ENCODE results near the gene SMAD1.

The SMAD1 gene

GRCh38 chr4:145481164-145481941, at the start of gene SMAD1:
Gene SMAD1 (plus strand): TSS chr4:145481853. CDS start chr4:145514614, 32,761 bp downstream.
- DNase-seq, result peak; percentile 84

GRCh38 chr4:145433684-145434083, 48.0 kb upstream of the SMAD1 start:
- DNase-seq, result no peak

GRCh38 chr4:145435646-145436045, 46.0 kb upstream of the SMAD1 start:
- no peak for DNase-seq

- DNase-seq, result no peak
These were observed 45.5 kb upstream of the SMAD1 start for GRCh38 chr4:145436114-145436513.

GRCh38 chr4:145436796-145437195, 44.9 kb upstream of the SMAD1 start:
- no peak for DNase-seq

DNA sequence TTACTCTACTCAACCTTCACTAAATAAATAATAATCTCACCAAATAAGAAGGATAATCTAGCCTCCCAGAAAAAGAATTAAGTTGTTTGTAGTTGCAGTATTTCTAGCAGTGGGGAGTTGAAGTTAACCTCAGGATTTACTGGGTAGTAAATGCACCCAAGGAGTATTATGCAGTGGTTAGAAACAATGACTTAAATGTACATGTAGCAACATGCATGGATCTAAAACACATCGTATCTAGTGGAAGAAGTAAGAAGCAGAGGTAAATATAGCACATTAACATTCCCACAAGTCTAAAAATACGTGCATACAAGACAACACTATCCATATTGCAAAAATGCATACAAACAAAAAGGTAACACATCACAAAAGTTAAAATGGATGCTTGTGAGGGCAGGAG, 44.2 kb upstream of the SMAD1 start:
- DNase-seq, result no peak

GRCh38 chr4:145438298-145438697, 43.4 kb upstream of the SMAD1 start:
- DNase-seq, result no peak

DNA sequence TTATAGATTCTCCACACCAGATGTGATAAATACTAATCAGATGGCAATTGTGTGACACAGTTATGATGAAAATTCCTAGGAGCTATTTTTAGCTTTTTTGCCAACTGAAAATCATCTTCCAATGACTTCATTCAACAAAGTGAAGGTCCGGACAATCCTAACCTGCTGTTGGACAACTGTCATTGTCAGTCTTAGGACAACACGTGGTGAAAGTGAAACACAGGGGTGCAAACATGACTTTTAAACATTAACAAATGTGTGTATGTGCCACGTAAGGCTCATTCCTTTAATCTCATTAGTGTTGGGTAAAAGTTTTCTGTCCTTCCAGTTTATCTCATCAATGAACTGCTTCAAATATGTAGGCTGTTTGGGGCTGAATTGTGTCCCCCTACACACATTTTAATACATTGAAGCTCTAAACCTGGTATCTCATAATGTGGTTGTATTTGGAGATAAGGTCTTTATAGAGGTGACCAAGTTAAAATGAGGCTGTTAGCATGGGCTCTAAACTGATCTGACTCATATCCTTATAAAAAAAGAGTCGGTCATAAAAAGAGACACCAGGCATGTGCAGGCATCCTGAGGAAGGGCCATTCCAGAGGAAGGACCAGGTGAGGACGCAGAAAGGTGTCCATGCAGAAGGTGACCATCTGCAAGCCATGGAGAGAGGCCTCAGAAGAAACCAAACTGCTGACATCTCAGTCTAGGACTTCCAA, 41.2 kb upstream of the SMAD1 start:
- no peak for DNase-seq

GRCh38 chr4:145446184-145446583, 35.5 kb upstream of the SMAD1 start:
- no peak for DNase-seq

DNA sequence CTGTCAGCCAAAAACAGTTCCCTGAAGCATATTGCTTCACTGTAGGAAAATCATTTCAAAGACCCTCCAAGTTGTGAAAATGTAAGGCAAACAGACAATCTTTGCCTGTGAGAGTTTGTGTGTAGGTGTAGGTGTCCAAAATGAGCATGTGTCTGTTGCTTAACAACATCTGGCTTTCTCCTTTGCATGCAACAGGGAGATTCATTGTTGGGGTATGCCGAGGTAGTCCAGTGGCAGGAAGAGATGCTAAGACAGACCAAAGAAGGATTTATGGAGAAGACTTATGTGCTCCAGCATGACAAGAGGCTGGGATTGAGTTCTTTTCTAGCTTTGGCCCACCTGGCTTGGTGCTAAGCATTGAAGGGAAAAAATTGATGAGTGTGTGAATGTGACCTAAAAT, 29.8 kb upstream of the SMAD1 start:
- peak; percentile 20 for DNase-seq

- DNase-seq, result no peak
These were observed 29.0 kb upstream of the SMAD1 start for GRCh38 chr4:145452447-145453162.

DNA sequence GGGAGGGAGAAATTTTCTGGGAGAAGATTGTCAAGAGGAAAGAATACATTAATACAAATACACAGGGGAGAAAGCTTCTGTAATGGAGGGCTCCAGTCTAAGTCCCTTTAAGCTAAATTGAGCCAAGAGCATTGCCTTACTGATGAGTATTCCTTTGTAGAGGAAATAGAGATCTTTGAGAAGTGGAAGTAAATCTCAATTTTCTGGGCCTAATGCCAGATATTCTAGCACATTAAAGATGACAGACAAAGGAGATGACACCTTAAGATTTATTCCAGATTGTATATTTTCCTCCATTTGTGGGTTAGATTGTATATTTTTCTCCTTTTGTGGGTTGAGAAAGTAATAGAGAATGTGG, 28.5 kb upstream of the SMAD1 start:
- DNase-seq, result peak; percentile 19

- no peak for DNase-seq
These were observed 8.4 kb upstream of the SMAD1 start for GRCh38 chr4:145473203-145473602.

- no peak for DNase-seq
These were observed 1.4 kb upstream of the SMAD1 start for GRCh38 chr4:145480257-145480656.

GRCh38 chr4:145481942-145482208, 222 bp downstream of the SMAD1 start:
- no peak for DNase-seq

- peak; percentile 79 for DNase-seq
These were observed 770 bp downstream of the SMAD1 start for GRCh38 chr4:145482209-145483037.

GRCh38 chr4:145483514-145483913, 1.9 kb downstream of the SMAD1 start:
- DNase-seq, result no peak

DNA sequence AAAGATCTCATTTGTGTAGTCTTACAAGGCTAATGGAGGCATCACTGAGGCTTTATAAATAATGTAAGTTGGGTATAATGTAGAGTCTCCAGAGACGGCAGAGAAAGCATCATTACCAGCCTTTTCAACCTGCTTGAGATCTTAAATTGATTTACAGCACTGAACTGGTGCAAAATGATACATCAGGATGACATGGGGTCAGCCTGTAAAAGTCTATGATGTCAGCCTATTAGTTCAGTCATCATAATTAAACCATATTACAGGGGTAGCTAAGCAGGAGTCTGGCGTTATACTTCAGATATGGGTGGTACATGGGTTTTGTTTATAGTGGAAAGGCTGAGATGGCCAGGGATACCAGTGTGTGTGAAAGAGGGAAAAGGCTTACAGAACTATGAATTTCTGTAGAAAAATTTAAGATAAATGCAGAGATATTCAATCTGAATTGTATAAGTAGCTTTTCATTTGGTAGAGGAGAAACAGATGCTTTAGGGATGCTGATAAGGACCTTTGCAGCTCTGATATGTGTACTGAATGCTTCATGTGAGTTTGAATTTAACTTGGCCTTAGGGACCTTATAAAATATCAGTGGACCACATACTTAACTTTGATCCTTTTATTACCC, 2.7 kb downstream of the SMAD1 start:
- DNase-seq, result no peak

GRCh38 chr4:145485120-145485519, 3.5 kb downstream of the SMAD1 start:
- no peak for DNase-seq

DNA sequence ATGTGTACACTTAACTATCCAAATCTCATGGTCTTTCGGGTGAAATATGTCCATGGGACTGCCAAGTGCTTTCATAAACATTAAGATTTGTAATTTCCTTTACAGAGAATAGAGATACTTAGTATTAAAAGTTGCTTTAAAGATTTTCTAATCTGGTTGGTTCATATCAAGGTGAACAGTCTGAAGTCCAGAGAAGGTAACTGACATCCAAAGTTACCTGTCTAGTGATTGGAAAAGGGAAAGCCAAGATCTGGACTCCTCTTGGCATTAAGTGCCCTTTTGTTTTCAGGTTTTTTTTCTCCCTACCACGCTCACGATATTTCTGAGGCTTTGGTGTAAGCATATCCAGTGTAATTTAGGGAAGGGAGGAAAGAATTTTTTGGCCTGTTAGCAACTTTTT, 5.0 kb downstream of the SMAD1 start:
- no peak for DNase-seq

DNA sequence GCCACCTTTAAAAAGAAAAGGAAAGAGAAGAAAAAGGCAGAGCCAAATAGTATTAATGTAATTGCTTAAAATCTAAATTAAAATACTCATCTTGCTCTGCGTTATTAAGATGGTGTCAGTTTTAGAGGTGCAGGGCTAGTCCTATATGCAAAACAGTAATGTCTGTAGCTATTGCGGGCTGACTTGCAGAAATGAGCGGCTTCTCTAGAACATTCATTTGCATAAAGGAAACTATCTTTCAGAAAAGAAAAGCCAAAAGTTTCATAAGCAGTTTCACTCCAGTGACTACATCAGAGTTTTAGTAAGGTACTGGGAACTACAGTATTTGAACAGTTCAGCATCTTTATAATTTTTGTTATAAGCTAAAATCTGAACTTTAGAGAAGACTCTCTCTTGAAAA, 6.0 kb downstream of the SMAD1 start:
- no peak for DNase-seq

GRCh38 chr4:145488310-145488709, 6.7 kb downstream of the SMAD1 start:
- DNase-seq, result no peak

DNA sequence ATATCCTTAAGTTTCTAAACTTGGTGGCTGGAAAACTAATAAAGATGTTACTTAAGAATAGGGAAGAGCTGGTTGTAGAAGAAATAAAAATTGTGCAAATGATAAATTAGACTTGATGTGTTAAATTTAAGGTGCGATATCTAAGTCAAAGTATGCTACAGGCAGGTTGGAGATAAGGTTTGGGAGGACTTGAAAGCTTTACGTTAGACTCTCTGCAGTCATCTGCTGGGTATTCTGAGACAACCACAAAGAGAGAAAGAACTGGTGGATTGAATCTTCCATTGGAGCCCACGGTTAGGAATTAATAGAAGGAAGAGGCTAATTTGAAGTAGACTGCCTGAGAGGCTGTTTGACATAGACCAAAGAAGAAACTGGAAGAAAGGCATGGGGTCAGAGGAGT, 7.9 kb downstream of the SMAD1 start:
- DNase-seq, result no peak
